ENCODE measurements around the gene LRRC75B.

The LRRC75B gene

DNA sequence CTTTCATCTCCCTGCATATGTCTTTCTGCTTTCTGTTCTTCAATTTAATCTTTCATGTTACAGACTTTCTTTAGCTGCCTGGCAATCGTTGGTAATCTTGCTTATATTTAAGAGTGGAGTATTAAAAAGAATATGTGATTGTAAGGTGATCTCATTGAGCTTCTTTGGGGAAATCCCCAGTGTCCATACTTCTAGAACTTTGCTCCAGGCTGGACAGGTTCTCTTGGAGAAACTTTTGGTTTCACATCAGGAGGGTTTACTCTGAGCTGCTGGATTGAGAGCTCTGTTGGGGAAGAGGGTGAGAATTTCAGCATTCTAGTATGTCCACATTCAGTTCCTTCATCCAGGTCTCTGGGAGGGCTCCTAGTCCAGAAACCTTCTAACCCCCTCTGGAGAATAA is 16.1 kb downstream of the LRRC75B start:
- no peak for DNase-seq (ENCODE audit: low read depth)
- H3K4me3 ChIP-seq (ENCODE audit: low read depth, low read length): no peak overlapping the region
- TF ChIP-seq, protein P1, sequence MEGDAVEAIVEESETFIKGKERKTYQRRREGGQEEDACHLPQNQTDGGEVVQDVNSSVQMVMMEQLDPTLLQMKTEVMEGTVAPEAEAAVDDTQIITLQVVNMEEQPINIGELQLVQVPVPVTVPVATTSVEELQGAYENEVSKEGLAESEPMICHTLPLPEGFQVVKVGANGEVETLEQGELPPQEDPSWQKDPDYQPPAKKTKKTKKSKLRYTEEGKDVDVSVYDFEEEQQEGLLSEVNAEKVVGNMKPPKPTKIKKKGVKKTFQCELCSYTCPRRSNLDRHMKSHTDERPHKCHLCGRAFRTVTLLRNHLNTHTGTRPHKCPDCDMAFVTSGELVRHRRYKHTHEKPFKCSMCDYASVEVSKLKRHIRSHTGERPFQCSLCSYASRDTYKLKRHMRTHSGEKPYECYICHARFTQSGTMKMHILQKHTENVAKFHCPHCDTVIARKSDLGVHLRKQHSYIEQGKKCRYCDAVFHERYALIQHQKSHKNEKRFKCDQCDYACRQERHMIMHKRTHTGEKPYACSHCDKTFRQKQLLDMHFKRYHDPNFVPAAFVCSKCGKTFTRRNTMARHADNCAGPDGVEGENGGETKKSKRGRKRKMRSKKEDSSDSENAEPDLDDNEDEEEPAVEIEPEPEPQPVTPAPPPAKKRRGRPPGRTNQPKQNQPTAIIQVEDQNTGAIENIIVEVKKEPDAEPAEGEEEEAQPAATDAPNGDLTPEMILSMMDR (IDR thresholded peaks at IDR 0.05; ENCODE audit: low read depth, low read length): no peak
- no peak for TF ChIP-seq POLR2A (IDR thresholded peaks at IDR 0.05; ENCODE audit: extremely low read depth, insufficient read length)

DNA sequence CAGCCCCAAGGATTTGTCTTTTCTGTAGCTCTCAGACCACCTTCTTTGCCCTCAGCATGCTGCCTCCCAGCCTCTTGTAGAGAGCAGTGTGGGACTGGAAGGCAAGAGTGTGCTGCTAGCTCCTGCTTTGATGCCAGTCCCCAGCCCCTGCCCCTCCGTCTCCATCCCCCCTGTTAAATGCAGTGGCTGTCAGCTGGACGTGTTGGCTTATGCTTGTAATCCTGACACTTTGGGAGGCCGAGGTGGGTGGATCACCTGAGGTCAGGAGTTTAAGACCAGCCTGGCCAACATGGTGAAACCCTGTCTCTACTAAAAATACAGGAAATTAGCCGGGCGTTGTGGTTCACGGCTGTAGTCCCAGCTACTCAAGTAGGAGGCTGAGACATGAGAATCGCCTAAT is 21.6 kb downstream of the LRRC75B start:
- no peak for DNase-seq (ENCODE audit: low read depth)
- TF ChIP-seq MYC (IDR thresholded peaks at IDR 0.05; ENCODE audit: low read depth, low read length) (no peak), POLR2A (IDR thresholded peaks at IDR 0.05; ENCODE audit: extremely low read depth, insufficient read length) (no peak)
- TF ChIP-seq, protein P2, sequence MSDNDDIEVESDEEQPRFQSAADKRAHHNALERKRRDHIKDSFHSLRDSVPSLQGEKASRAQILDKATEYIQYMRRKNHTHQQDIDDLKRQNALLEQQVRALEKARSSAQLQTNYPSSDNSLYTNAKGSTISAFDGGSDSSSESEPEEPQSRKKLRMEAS (IDR thresholded peaks at IDR 0.05; ENCODE audit: low read depth, low read length): no peak
- TF ChIP-seq, protein P1 (IDR thresholded peaks at IDR 0.05; ENCODE audit: low read depth, low read length): no peak
- no peak overlapping the region for H3K4me3 ChIP-seq (ENCODE audit: low read depth, low read length)

DNA sequence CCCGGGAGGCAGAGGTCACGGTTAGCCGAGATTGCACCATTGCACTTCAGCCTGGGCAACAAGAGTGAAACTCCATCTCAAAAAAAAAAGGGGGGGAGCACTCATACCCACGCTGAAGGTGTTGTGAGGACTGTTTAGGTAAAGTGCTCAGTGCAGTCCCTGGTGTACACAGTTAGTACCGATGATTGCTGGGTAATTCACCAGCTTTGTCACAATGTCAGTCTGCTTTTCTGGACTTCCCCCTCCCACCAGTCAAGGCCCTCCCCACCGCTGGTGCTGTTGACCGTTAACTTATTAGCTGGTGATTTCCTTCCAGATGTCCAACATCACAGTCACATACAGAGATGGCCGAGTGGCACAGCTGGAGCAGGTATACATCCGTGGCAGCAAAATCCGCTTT is 25.2 kb downstream of the LRRC75B start:
- TF ChIP-seq MYC (IDR thresholded peaks at IDR 0.05; ENCODE audit: low read depth, low read length): no peak
- TF ChIP-seq, protein P2 (IDR thresholded peaks at IDR 0.05; ENCODE audit: low read depth, low read length): no peak
- TF ChIP-seq POLR2A (IDR thresholded peaks at IDR 0.05; ENCODE audit: extremely low read depth, insufficient read length): no peak
- TF ChIP-seq, protein P1 (IDR thresholded peaks at IDR 0.05; ENCODE audit: low read depth, low read length): no peak
- DNase-seq (ENCODE audit: low read depth): no peak

GRCh38 chr22:24566899-24567511 is 25.9 kb downstream of the LRRC75B start:
- no peak for DNase-seq (ENCODE audit: low read depth)
- TF ChIP-seq MYC (IDR thresholded peaks at IDR 0.05; ENCODE audit: low read depth, low read length) (no peak), POLR2A (IDR thresholded peaks at IDR 0.05; ENCODE audit: extremely low read depth, insufficient read length) (no peak)
- TF ChIP-seq, protein P2 (IDR thresholded peaks at IDR 0.05; ENCODE audit: low read depth, low read length): no peak
- TF ChIP-seq, protein P1 (IDR thresholded peaks at IDR 0.05; ENCODE audit: low read depth, low read length): no peak
- no peak overlapping the region for H3K4me3 ChIP-seq (ENCODE audit: low read depth, low read length)

More for the DNA sequence above, 25.2 kb downstream of the LRRC75B start:
- no peak overlapping the region for H3K4me3 ChIP-seq (ENCODE audit: low read depth, low read length)

- no peak for DNase-seq (ENCODE audit: low read depth)
- H3K4me3 ChIP-seq (ENCODE audit: low read depth, low read length): no peak overlapping the region
- TF ChIP-seq, protein P2 (IDR thresholded peaks at IDR 0.05; ENCODE audit: low read depth, low read length): no peak
Measured at GRCh38 chr22:24565077-24565476, 27.8 kb downstream of the LRRC75B start.

- TF ChIP-seq, protein P1 (IDR thresholded peaks at IDR 0.05; ENCODE audit: low read depth, low read length): no peak
- TF ChIP-seq MYC (IDR thresholded peaks at IDR 0.05; ENCODE audit: low read depth, low read length) (no peak), POLR2A (IDR thresholded peaks at IDR 0.05; ENCODE audit: extremely low read depth, insufficient read length) (no peak)
- TF ChIP-seq, protein P2 (IDR thresholded peaks at IDR 0.05; ENCODE audit: low read depth, low read length): no peak
- no peak overlapping the region for H3K4me3 ChIP-seq (ENCODE audit: low read depth, low read length)
- no peak for DNase-seq (ENCODE audit: low read depth)
Measured at GRCh38 chr22:24564376-24565058, 28.4 kb downstream of the LRRC75B start.
